ENCODE results near the gene AMIGO2. TPM values are rescaled to one million over a fixed set of nuclear protein-coding genes. Genes with fewer than 3 reads are reported as not detected.

The AMIGO2 gene
- total RNA-seq, 4 donors from 2014 or later: 4.5 to 6.7 (median 6.6) TPM

GRCh38 chr12:47077206-47078085 is 2.3 kb downstream of the AMIGO2 start:
- no peak for DNase-seq
- H3K36me3 ChIP-seq: no peaks in the 10 kb centered on the region
- in situ Hi-C loops (cut with MboI; ENCODE audit: low pct_ligation_motif_present in 1 of 4, low pct_unique_long_range_greater_than_20kb in 1 of 4, low sequenced_read_pairs in 3 of 4) (no loop called here), intact Hi-C loops (cut with DNase I; ENCODE audit: low total_unique reads) (no loop called here)
- H3K27ac ChIP-seq: peak overlapping the region in 3 of 4 donors; percentile 88 to 93 (median 88)
- WGBS, 2 donors (ENCODE audit: low coverage in 1 of 2): 80 to 87% methylated on average over 9 to 17 of the region's 17 CpGs
- no peak for TF ChIP-seq POLR2A (IDR thresholded peaks at IDR 0.05)
- TF ChIP-seq, protein P1, sequence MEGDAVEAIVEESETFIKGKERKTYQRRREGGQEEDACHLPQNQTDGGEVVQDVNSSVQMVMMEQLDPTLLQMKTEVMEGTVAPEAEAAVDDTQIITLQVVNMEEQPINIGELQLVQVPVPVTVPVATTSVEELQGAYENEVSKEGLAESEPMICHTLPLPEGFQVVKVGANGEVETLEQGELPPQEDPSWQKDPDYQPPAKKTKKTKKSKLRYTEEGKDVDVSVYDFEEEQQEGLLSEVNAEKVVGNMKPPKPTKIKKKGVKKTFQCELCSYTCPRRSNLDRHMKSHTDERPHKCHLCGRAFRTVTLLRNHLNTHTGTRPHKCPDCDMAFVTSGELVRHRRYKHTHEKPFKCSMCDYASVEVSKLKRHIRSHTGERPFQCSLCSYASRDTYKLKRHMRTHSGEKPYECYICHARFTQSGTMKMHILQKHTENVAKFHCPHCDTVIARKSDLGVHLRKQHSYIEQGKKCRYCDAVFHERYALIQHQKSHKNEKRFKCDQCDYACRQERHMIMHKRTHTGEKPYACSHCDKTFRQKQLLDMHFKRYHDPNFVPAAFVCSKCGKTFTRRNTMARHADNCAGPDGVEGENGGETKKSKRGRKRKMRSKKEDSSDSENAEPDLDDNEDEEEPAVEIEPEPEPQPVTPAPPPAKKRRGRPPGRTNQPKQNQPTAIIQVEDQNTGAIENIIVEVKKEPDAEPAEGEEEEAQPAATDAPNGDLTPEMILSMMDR (IDR thresholded peaks at IDR 0.05): no peak
- no peak for TF ChIP-seq EP300 (IDR thresholded peaks at IDR 0.05; ENCODE audit: low read depth)
- no peak for TF ChIP-seq POLR2AphosphoS5 (IDR thresholded peaks at IDR 0.05)
- H3K9me3 ChIP-seq: no peaks in the 10 kb centered on the region
- H3K4me3 ChIP-seq: peak overlapping the region in 2 of 4 donors; percentile 68 to 82
- H3K27me3 ChIP-seq: peaks cover 12% of the 10 kb centered on the region
- peaks cover 0 to 34% (median 3%) of the 10 kb centered on the region in 4 donors for H3K4me1 ChIP-seq

GRCh38 chr12:47075192-47076084 is 4.3 kb downstream of the AMIGO2 start:
- Histone ChIP-seq H3K27me3 (peaks cover 9% of the 10 kb centered on the region), H3K4me3 (no peak overlapping the region), H3K36me3 (no peaks in the 10 kb centered on the region), H3K4me1 (peaks cover 0 to 14% (median 3%) of the 10 kb centered on the region in 4 donors), H3K27ac (peak overlapping the region in 2 of 4 donors; percentile 7 to 19), H3K9me3 (no peaks in the 10 kb centered on the region)
- TF ChIP-seq POLR2AphosphoS5 (IDR thresholded peaks at IDR 0.05) (no peak), POLR2A (IDR thresholded peaks at IDR 0.05) (no peak), EP300 (IDR thresholded peaks at IDR 0.05; ENCODE audit: low read depth) (no peak)
- TF ChIP-seq, protein P1 (IDR thresholded peaks at IDR 0.05): no peak
- 85 to 97% methylated on average over 5 to 7 of the region's 7 CpGs for WGBS, 2 donors (ENCODE audit: low coverage in 1 of 2)
- DNase-seq: no peak
- in situ Hi-C loops (cut with MboI; ENCODE audit: low pct_ligation_motif_present in 1 of 4, low pct_unique_long_range_greater_than_20kb in 1 of 4, low sequenced_read_pairs in 3 of 4): no loop called here
- intact Hi-C loops (cut with DNase I; ENCODE audit: low total_unique reads): no loop called here

- Histone ChIP-seq H3K4me3 (no peak overlapping the region), H3K27me3 (peaks cover 7% of the 10 kb centered on the region), H3K4me1 (peaks cover 0 to 13% (median 2%) of the 10 kb centered on the region in 4 donors), H3K27ac (peak overlapping the region in 1 of 4 donors; percentile 19), H3K36me3 (no peaks in the 10 kb centered on the region), H3K9me3 (no peaks in the 10 kb centered on the region)
- in situ Hi-C loops (cut with MboI; ENCODE audit: low pct_ligation_motif_present in 1 of 4, low pct_unique_long_range_greater_than_20kb in 1 of 4, low sequenced_read_pairs in 3 of 4): no loop called here
- TF ChIP-seq EP300 (IDR thresholded peaks at IDR 0.05; ENCODE audit: low read depth) (no peak), POLR2AphosphoS5 (IDR thresholded peaks at IDR 0.05) (no peak), POLR2A (IDR thresholded peaks at IDR 0.05) (no peak)
- TF ChIP-seq, protein P1 (IDR thresholded peaks at IDR 0.05): no peak
- no peak for DNase-seq
- 97 to 100% methylated on average over 2 of the region's 2 CpGs for WGBS, 2 donors (ENCODE audit: low coverage in 1 of 2)
- intact Hi-C loops (cut with DNase I; ENCODE audit: low total_unique reads): no loop called here
Observed at GRCh38 chr12:47074757-47075156, 5.0 kb downstream of the AMIGO2 start.

- Histone ChIP-seq H3K27me3 (peaks cover 6% of the 10 kb centered on the region), H3K4me3 (no peak overlapping the region), H3K4me1 (peaks cover 0 to 8% (median 2%) of the 10 kb centered on the region in 4 donors), H3K9me3 (no peaks in the 10 kb centered on the region), H3K36me3 (no peaks in the 10 kb centered on the region), H3K27ac (no peak overlapping the region)
- intact Hi-C loops (cut with DNase I; ENCODE audit: low total_unique reads) (no loop called here), in situ Hi-C loops (cut with MboI; ENCODE audit: low pct_ligation_motif_present in 1 of 4, low pct_unique_long_range_greater_than_20kb in 1 of 4, low sequenced_read_pairs in 3 of 4) (no loop called here)
- WGBS, 2 donors (ENCODE audit: low coverage in 1 of 2): 84 to 85% methylated on average over 3 of the region's 3 CpGs
- TF ChIP-seq POLR2AphosphoS5 (IDR thresholded peaks at IDR 0.05) (no peak), POLR2A (IDR thresholded peaks at IDR 0.05) (no peak)
- no peak for DNase-seq
Observed at GRCh38 chr12:47073951-47074350, 5.8 kb downstream of the AMIGO2 start.
